ENCODE results near the gene TXNDC5. TPM values are rescaled to one million over a fixed set of nuclear protein-coding genes. Genes with fewer than 3 reads are reported as not detected.

TXNDC5 gene
- total and polyA plus RNA-seq, 5 donors from 2014 or later: 13.6 to 38.6 (median 26.2) TPM

DNA sequence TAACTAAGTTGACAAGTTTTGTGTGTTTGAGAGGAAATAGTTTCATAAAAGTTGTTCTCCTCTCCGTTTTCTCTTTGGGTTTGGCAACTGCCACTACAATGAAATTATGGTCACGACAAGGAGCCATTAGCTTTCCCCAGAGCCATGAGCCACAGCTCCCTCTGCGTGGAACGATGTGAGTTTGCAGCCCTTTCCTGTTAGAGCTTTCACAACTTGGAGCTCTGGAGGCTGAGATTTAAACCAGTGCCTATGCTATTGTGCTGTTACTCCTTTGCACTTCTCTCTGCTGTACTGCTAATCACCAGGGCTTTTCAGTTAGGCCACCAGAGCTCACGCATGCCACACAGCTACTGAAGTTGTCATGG, 29.3 kb upstream of the TXNDC5 start:
- H3K9me3 Mint-ChIP-seq: peaks cover 0 to 3% (median 0%) of the 10 kb centered on the region in 7 donors
- peaks cover 12% of the 10 kb centered on the region for H3K27me3 Mint-ChIP-seq
- no peak for ATAC-seq (ENCODE audit: low read depth in 2 of 2)
- H3K4me1 Mint-ChIP-seq: no peaks in the 10 kb centered on the region
- no peak for DNase-seq
- no peaks in the 10 kb centered on the region for H3K36me3 ChIP-seq (ENCODE audit: control insufficient read depth, insufficient read depth, low read length)
- no peak overlapping the region for H3K27ac ChIP-seq (ENCODE audit: insufficient read depth, low read length, poor library complexity, severe bottlenecking)
- H3K9me3 ChIP-seq (ENCODE audit: control insufficient read depth in 2 of 2, low read length in 2 of 2): no peaks in the 10 kb centered on the region
- H3K4me1 ChIP-seq (ENCODE audit: control insufficient read depth, insufficient read depth, low read length, poor library complexity, severe bottlenecking): no peaks in the 10 kb centered on the region
- H3K27ac Mint-ChIP-seq: no peak overlapping the region
- no peak overlapping the region for H3K4me3 ChIP-seq (ENCODE audit: low read depth, low read length)
- no peaks in the 10 kb centered on the region for H3K36me3 Mint-ChIP-seq
- no peak overlapping the region for H3K4me3 Mint-ChIP-seq
- H3K27me3 ChIP-seq (ENCODE audit: control insufficient read depth, insufficient read depth, low read length): peaks cover 3% of the 10 kb centered on the region

DNA sequence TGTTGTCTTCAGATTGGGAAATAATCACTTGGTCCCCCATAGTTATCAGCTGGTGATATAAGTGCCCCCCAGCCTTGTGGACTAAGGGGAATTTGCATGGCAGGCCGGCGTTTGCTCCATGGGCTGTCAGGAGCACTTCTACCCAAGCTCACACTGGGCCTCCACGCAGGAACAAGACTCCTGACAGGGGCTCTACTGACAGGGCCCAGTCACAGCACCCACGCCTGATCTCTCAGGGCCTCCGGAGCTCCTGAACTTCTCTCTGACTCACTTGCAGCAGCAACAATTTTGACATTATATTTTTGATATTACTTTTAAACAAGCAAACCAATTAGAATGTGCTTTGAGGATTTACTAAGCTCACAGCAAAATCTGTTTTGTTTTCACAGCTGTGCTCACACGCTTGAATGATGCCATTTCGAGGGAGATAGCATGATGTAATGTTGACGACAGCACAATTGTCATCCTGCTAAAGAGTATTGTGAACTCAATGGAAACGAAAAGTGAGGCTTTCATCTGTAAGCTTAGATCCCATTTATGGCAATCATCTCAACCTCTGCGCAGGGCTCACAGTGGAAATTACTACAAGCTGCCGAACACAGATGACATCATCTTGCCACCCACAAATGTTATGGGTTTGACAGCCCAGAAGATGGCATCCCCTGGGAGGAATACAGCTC, 28.7 kb upstream of the TXNDC5 start:
- no peak overlapping the region for H3K27ac ChIP-seq (ENCODE audit: insufficient read depth, low read length, poor library complexity, severe bottlenecking)
- H3K4me3 Mint-ChIP-seq: no peak overlapping the region
- no peaks in the 10 kb centered on the region for H3K36me3 Mint-ChIP-seq

DNA sequence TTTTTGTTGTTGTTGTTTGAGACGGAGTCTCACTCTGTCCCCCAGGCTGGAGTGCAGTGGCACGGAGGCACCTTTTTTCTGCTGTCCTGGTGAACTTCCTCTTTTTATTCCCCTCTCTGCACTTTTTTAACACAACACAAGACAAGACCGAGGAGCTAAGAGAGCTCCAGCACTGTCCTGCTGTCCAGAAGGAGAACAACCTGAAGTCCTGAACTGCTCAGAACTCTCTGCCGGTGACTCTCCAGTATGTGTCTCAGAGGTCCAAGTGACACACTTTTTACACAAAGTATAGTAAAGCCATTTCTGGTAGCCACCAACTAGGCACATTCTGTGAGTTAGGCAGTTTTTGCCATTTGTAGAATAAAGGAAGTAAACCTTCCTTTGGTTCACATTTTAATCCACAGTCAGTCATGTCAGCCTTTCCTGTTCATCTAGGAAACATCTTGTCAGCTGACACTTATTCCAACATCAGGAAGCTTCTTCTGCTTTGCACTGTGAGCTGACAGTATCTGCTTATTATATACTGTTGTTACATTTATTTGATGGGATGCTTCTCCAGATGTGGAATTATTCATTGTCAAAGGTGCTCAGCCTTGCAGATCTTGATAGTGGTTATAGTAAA, 28.1 kb upstream of the TXNDC5 start:
- no peaks in the 10 kb centered on the region for H3K4me1 Mint-ChIP-seq
- H3K27ac Mint-ChIP-seq: no peak overlapping the region
- H3K4me3 ChIP-seq (ENCODE audit: low read depth, low read length): no peak overlapping the region
- no peaks in the 10 kb centered on the region for H3K36me3 ChIP-seq (ENCODE audit: control insufficient read depth, insufficient read depth, low read length)
- peaks cover 14% of the 10 kb centered on the region for H3K27me3 Mint-ChIP-seq
- no peaks in the 10 kb centered on the region for H3K4me1 ChIP-seq (ENCODE audit: control insufficient read depth, insufficient read depth, low read length, poor library complexity, severe bottlenecking)
- no peak overlapping the region for H3K27ac ChIP-seq (ENCODE audit: insufficient read depth, low read length, poor library complexity, severe bottlenecking)
- ATAC-seq (ENCODE audit: low read depth in 2 of 2): no peak
- peaks cover 0 to 3% (median 0%) of the 10 kb centered on the region in 7 donors for H3K9me3 Mint-ChIP-seq
- no peaks in the 10 kb centered on the region for H3K36me3 Mint-ChIP-seq
- H3K27me3 ChIP-seq (ENCODE audit: control insufficient read depth, insufficient read depth, low read length): peaks cover 3% of the 10 kb centered on the region
- no peaks in the 10 kb centered on the region for H3K9me3 ChIP-seq (ENCODE audit: control insufficient read depth in 2 of 2, low read length in 2 of 2)
- DNase-seq: no peak
- no peak overlapping the region for H3K4me3 Mint-ChIP-seq

More for the DNA sequence above, 28.7 kb upstream of the TXNDC5 start:
- peaks cover 0 to 3% (median 0%) of the 10 kb centered on the region in 7 donors for H3K9me3 Mint-ChIP-seq
- H3K27ac Mint-ChIP-seq: no peak overlapping the region
- peaks cover 14% of the 10 kb centered on the region for H3K27me3 Mint-ChIP-seq
- Histone ChIP-seq H3K4me1 (ENCODE audit: control insufficient read depth, insufficient read depth, low read length, poor library complexity, severe bottlenecking) (no peaks in the 10 kb centered on the region), H3K9me3 (ENCODE audit: control insufficient read depth in 2 of 2, low read length in 2 of 2) (no peaks in the 10 kb centered on the region), H3K4me3 (ENCODE audit: low read depth, low read length) (no peak overlapping the region), H3K36me3 (ENCODE audit: control insufficient read depth, insufficient read depth, low read length) (no peaks in the 10 kb centered on the region), H3K27me3 (ENCODE audit: control insufficient read depth, insufficient read depth, low read length) (peaks cover 3% of the 10 kb centered on the region)
- H3K4me1 Mint-ChIP-seq: no peaks in the 10 kb centered on the region
- ATAC-seq (ENCODE audit: low read depth in 2 of 2) (no peak), DNase-seq (no peak)

DNA sequence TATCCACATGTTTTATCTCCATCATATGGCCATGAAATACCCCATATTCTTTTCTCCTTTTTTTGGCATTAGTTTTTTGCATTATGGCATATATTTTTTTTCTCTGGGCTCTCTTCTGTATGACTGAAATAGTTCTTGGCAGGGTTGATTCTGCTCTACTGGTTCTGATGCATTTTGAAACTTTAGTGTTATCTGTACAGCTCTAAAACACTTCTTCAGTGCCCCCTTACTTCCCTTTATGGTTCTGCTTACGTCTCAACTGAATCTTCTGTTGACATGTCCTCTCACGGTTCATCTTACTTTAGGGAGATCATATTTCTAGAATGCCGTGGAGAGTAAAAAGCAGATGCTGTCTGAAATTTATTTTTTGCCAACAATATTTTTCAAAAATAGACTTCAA, 23.2 kb upstream of the TXNDC5 start:
- H3K27me3 Mint-ChIP-seq: peaks cover 21% of the 10 kb centered on the region
- H3K36me3 Mint-ChIP-seq: no peaks in the 10 kb centered on the region
- no peak overlapping the region for H3K27ac ChIP-seq (ENCODE audit: insufficient read depth, low read length, poor library complexity, severe bottlenecking)
- H3K4me1 ChIP-seq (ENCODE audit: control insufficient read depth, insufficient read depth, low read length, poor library complexity, severe bottlenecking): no peaks in the 10 kb centered on the region
- no peak overlapping the region for H3K4me3 ChIP-seq (ENCODE audit: low read depth, low read length)
- H3K9me3 ChIP-seq (ENCODE audit: control insufficient read depth in 2 of 2, low read length in 2 of 2): no peaks in the 10 kb centered on the region
- peaks cover 3% of the 10 kb centered on the region for H3K27me3 ChIP-seq (ENCODE audit: control insufficient read depth, insufficient read depth, low read length)
- no peaks in the 10 kb centered on the region for H3K36me3 ChIP-seq (ENCODE audit: control insufficient read depth, insufficient read depth, low read length)
- ATAC-seq (ENCODE audit: low read depth in 2 of 2) (no peak), DNase-seq (no peak)
- no peak overlapping the region for H3K27ac Mint-ChIP-seq
- H3K9me3 Mint-ChIP-seq: peaks cover 0 to 2% (median 1%) of the 10 kb centered on the region in 7 donors
- no peaks in the 10 kb centered on the region for H3K4me1 Mint-ChIP-seq
- H3K4me3 Mint-ChIP-seq: no peak overlapping the region

DNA sequence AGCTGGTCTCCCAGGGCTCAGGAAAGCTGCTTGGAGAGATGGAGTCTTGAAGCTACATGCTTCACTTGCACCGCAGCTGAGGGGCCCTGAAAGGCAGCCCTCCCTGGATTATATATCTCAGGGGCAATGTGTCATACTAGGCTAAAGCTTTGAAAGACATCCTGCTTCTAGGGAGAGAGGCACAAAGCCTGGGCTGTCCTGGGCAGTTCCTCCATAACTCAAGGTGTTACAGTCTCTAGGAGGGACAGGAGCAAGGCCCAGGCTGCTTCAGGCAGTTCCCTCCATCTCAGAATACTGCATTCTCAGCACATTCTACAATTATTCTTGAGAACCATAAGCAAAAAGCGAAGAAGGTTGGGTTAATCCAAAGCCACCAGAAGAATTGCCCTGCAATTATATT, 22.0 kb upstream of the TXNDC5 start:
- ATAC-seq (ENCODE audit: low read depth in 2 of 2) (no peak), DNase-seq (no peak)
- H3K4me1 Mint-ChIP-seq: no peaks in the 10 kb centered on the region
- no peaks in the 10 kb centered on the region for H3K9me3 ChIP-seq (ENCODE audit: control insufficient read depth in 2 of 2, low read length in 2 of 2)
- no peaks in the 10 kb centered on the region for H3K36me3 ChIP-seq (ENCODE audit: control insufficient read depth, insufficient read depth, low read length)
- no peak overlapping the region for H3K27ac Mint-ChIP-seq
- H3K27ac ChIP-seq (ENCODE audit: insufficient read depth, low read length, poor library complexity, severe bottlenecking): no peak overlapping the region
- H3K4me3 Mint-ChIP-seq: no peak overlapping the region
- peaks cover 21% of the 10 kb centered on the region for H3K27me3 Mint-ChIP-seq
- peaks cover 0 to 7% (median 0%) of the 10 kb centered on the region in 7 donors for H3K9me3 Mint-ChIP-seq
- H3K4me1 ChIP-seq (ENCODE audit: control insufficient read depth, insufficient read depth, low read length, poor library complexity, severe bottlenecking): no peaks in the 10 kb centered on the region
- H3K27me3 ChIP-seq (ENCODE audit: control insufficient read depth, insufficient read depth, low read length): peaks cover 3% of the 10 kb centered on the region
- H3K36me3 Mint-ChIP-seq: no peaks in the 10 kb centered on the region
- H3K4me3 ChIP-seq (ENCODE audit: low read depth, low read length): no peak overlapping the region

DNA sequence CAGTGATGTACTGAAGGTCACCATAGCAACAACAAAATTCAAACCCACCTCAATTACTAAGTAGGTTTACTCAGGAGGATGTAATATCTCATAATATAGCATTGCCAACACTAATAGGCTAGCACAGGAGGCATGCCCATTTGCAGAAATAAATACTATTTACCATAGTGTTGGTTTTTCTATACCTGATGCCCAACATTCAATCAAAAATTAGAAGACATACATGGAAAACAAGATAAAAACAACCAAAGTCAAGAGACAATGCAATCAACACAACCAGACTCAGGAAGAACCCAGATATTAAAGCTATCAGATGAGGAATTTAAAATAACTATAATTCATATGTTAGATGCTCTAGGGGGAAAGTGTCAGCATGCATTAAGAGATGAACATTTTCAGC, 14.3 kb upstream of the TXNDC5 start:
- H3K9me3 Mint-ChIP-seq: peaks cover 0 to 23% (median 4%) of the 10 kb centered on the region in 7 donors

GRCh38 chr6:7922596-7922995, 12.0 kb upstream of the TXNDC5 start:
- no peak for DNase-seq
- Mint-ChIP-seq H3K27ac (no peak overlapping the region), H3K4me3 (no peak overlapping the region), H3K4me1 (no peaks in the 10 kb centered on the region), H3K9me3 (peaks cover 0 to 23% (median 4%) of the 10 kb centered on the region in 7 donors), H3K27me3 (peaks cover 10% of the 10 kb centered on the region), H3K36me3 (no peaks in the 10 kb centered on the region)
- Histone ChIP-seq H3K27ac (ENCODE audit: insufficient read depth, low read length, poor library complexity, severe bottlenecking) (no peak overlapping the region), H3K4me3 (ENCODE audit: low read depth, low read length) (no peak overlapping the region), H3K4me1 (ENCODE audit: control insufficient read depth, insufficient read depth, low read length, poor library complexity, severe bottlenecking) (no peaks in the 10 kb centered on the region), H3K36me3 (ENCODE audit: control insufficient read depth, insufficient read depth, low read length) (no peaks in the 10 kb centered on the region), H3K27me3 (ENCODE audit: control insufficient read depth, insufficient read depth, low read length) (peaks cover 22% of the 10 kb centered on the region), H3K9me3 (ENCODE audit: control insufficient read depth in 2 of 2, low read length in 2 of 2) (peaks cover 5 to 8% of the 10 kb centered on the region in 2 experiments)
- ATAC-seq (ENCODE audit: low read depth in 2 of 2): no peak

More for the DNA sequence above, 14.3 kb upstream of the TXNDC5 start:
- peaks cover 5 to 8% of the 10 kb centered on the region in 2 experiments for H3K9me3 ChIP-seq (ENCODE audit: control insufficient read depth in 2 of 2, low read length in 2 of 2)
- no peak for DNase-seq
- H3K27ac Mint-ChIP-seq: no peak overlapping the region
- no peak for ATAC-seq (ENCODE audit: low read depth in 2 of 2)
- H3K4me1 Mint-ChIP-seq: no peaks in the 10 kb centered on the region
- H3K27me3 ChIP-seq (ENCODE audit: control insufficient read depth, insufficient read depth, low read length): peaks cover 18% of the 10 kb centered on the region
- H3K27ac ChIP-seq (ENCODE audit: insufficient read depth, low read length, poor library complexity, severe bottlenecking): no peak overlapping the region
- H3K4me3 Mint-ChIP-seq: no peak overlapping the region
- H3K4me3 ChIP-seq (ENCODE audit: low read depth, low read length): no peak overlapping the region
- no peaks in the 10 kb centered on the region for H3K4me1 ChIP-seq (ENCODE audit: control insufficient read depth, insufficient read depth, low read length, poor library complexity, severe bottlenecking)
- peaks cover 17% of the 10 kb centered on the region for H3K27me3 Mint-ChIP-seq
- H3K36me3 Mint-ChIP-seq: no peaks in the 10 kb centered on the region
- H3K36me3 ChIP-seq (ENCODE audit: control insufficient read depth, insufficient read depth, low read length): no peaks in the 10 kb centered on the region

GRCh38 chr6:7921632-7922092, 11.1 kb upstream of the TXNDC5 start:
- H3K36me3 Mint-ChIP-seq: no peaks in the 10 kb centered on the region
- no peaks in the 10 kb centered on the region for H3K4me1 ChIP-seq (ENCODE audit: control insufficient read depth, insufficient read depth, low read length, poor library complexity, severe bottlenecking)
- H3K27ac ChIP-seq (ENCODE audit: insufficient read depth, low read length, poor library complexity, severe bottlenecking): no peak overlapping the region
- H3K36me3 ChIP-seq (ENCODE audit: control insufficient read depth, insufficient read depth, low read length): no peaks in the 10 kb centered on the region
- no peak for DNase-seq
- no peak for ATAC-seq (ENCODE audit: low read depth in 2 of 2)
- no peaks in the 10 kb centered on the region for H3K4me1 Mint-ChIP-seq
- H3K4me3 ChIP-seq (ENCODE audit: low read depth, low read length): no peak overlapping the region
- H3K27ac Mint-ChIP-seq: no peak overlapping the region
- peaks cover 22% of the 10 kb centered on the region for H3K27me3 ChIP-seq (ENCODE audit: control insufficient read depth, insufficient read depth, low read length)
- peaks cover 10% of the 10 kb centered on the region for H3K27me3 Mint-ChIP-seq
- H3K9me3 ChIP-seq (ENCODE audit: control insufficient read depth in 2 of 2, low read length in 2 of 2): peaks cover 5 to 8% of the 10 kb centered on the region in 2 experiments
- peaks cover 0 to 23% (median 4%) of the 10 kb centered on the region in 7 donors for H3K9me3 Mint-ChIP-seq
- H3K4me3 Mint-ChIP-seq: no peak overlapping the region

Measured in CD4-positive, CD25-positive, alpha-beta regulatory T cell (primary cell).